ENCODE measurements around the gene ERMN.

DNA sequence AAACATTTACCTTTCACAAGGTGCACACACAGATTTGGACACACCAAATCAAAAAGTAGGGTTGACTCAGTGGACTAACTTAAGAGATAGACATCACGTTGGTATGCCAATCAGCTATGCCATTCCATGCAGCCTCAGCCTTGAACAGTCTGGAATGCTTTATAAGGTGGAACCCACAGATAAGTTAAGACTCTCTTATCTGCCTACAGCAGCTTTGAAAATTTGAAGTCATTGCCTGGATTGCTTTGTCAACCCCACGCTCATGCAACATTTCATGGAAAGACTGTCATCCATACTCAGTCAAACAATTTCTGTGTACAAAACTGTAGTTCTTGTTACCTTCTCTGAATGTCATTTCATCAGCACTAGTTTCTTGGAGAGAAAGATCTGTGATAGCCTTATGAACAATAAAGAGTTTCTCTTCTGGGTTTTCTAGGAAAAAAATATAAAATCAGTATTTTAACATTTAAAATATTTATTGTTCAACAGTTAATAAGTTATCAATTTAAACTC is 1.2 kb downstream of the ERMN start:
- no peak for TF ChIP-seq POLR2A (IDR thresholded peaks at IDR 0.05)
- TF ChIP-seq, protein P1, sequence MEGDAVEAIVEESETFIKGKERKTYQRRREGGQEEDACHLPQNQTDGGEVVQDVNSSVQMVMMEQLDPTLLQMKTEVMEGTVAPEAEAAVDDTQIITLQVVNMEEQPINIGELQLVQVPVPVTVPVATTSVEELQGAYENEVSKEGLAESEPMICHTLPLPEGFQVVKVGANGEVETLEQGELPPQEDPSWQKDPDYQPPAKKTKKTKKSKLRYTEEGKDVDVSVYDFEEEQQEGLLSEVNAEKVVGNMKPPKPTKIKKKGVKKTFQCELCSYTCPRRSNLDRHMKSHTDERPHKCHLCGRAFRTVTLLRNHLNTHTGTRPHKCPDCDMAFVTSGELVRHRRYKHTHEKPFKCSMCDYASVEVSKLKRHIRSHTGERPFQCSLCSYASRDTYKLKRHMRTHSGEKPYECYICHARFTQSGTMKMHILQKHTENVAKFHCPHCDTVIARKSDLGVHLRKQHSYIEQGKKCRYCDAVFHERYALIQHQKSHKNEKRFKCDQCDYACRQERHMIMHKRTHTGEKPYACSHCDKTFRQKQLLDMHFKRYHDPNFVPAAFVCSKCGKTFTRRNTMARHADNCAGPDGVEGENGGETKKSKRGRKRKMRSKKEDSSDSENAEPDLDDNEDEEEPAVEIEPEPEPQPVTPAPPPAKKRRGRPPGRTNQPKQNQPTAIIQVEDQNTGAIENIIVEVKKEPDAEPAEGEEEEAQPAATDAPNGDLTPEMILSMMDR (IDR thresholded peaks at IDR 0.05): no peak
